Ovary (tissue), 9 donors: ENCODE data around the gene ARHGEF7. TPM values are rescaled to one million over a fixed set of nuclear protein-coding genes. Genes with fewer than 3 reads are reported as not detected.

Experiments used
- DNase-seq, 5 donors: peaks; one replicate each; pipeline ENCODE4 v3.0.0-alpha.2; 2019 to 2020
- H3K27ac ChIP-seq, 2 donors: fragments of 200-600 bp; one replicate each; pipeline versions ENCODE4 v1.5.1 to v1.8.0; 2019 to 2022
- H3K27me3 ChIP-seq: fragments of 200-600 bp; one replicate; pipeline ENCODE4 v1.8.0; 2022
- H3K36me3 ChIP-seq: fragments of 200-600 bp; sonication (generic); one replicate; pipeline ENCODE4 v1.5.1; 2019
- H3K4me1 ChIP-seq: one replicate; pipeline ENCODE4 v1.8.1; 2013; ENCODE audit warnings: mild to moderate bottlenecking, moderate library complexity; ENCODE audit not compliant: insufficient read depth
- H3K4me3 ChIP-seq: fragments of 200-600 bp; sonication (generic); one replicate; pipeline ENCODE4 v1.5.1; 2017
- H3K9me3 ChIP-seq, 2 donors: fragments of 200-600 bp in 1 of 2; sonication (generic) in 1 of 2; one replicate each; pipeline versions ENCODE4 v1.5.1 to v1.8.1; 2013 to 2019; ENCODE audit warnings: mild to moderate bottlenecking in 1 of 2, moderate library complexity in 1 of 2
- CTCF ChIP-seq, 3 donors: fragments of 450-650 bp in 2 of 3; fragments of 200-600 bp in 1 of 3; IDR thresholded peaks; one replicate each; pipeline versions ENCODE4 v1.5.1 to v1.8.0; 2016 to 2022; ENCODE audit warnings: antibody characterized with exemption in 3 of 3, mild to moderate bottlenecking in 1 of 3
- EP300 ChIP-seq: sonication (generic); formaldehyde crosslinking; IDR thresholded peaks from one replicate; pipeline ENCODE4 v1.6.1; 2017; ENCODE audit warnings: antibody characterized with exemption
- POLR2A ChIP-seq: fragments of 450-650 bp; IDR thresholded peaks from one replicate; pipeline ENCODE4 v1.6.1; 2017; ENCODE audit warnings: antibody characterized with exemption, mild to moderate bottlenecking, moderate library complexity
- WGBS, 3 donors: extraction: QIAGEN DNeasy Blood & Tissue Kit in 1 of 3; methylation state at CpG; one replicate each; pipeline versions ENCODE4 v1.1.5 to v1.1.7; 2013 to 2017; 5-methylcytosine and 5-hydroxymethylcytosine counted together
- intact Hi-C, 4 donors: fragments of 100-400 bp; cut with DNase I; formaldehyde crosslinking; loops; one replicate each; pipeline versions ENCODE4 v1.11.0 to v1.15.1; 2022 to 2023
- polyA plus RNA-seq, 2 donors: library from polyadenylated mRNA; stranded (reverse); fragments of 200-250 nt in 1 of 2; fragments of 350-450 nt in 1 of 2; fragmentation: Illumina TruSeq in 1 of 2; extraction: RNeasy Lipid Tissue Mini Kit (QIAGEN cat#74804) in 1 of 2; gene quantifications; one replicate each; pipeline ENCODE4 v1.2.3, GENCODE V29; 2013 to 2014
- total RNA-seq, 7 donors: library from RNA; depleted of rRNA in 2 of 7; stranded (reverse); fragments of >200 nt in 2 of 7; fragmentation: NEBNext Ultra II Directional in 3 of 7; extraction: Animal tissue kit (Norgen Biotek cat#: 25700) in 3 of 7; gene quantifications; one replicate each; pipeline versions ENCODE4 v1.1.0 to v1.2.4, GENCODE V29; 2016 to 2023
- donor health status: DM: no; HTN: no; CAD: no; lungs with moderate emphysema.
- donor health status: DM: no; HTN: no; CAD: no.
- donor health status: Bipolar disorder and iron deficiency.
- donor health status: DM: yes; HTN: yes; CAD: no.
- donor health status: DM: no; HTN: no; CAD: no.
- donor health status: DM: yes; HTN: yes; CAD: no.

ARHGEF7 gene
- total and polyA plus RNA-seq, 9 donors: 27.6 to 58.5 (median 52.2) TPM

- WGBS, 3 donors: 89 to 93% (median 92%) methylated on average over 9 of the region's 9 CpGs
- no peaks in the 10 kb centered on the region for H3K36me3 ChIP-seq
- peaks cover 10% of the 10 kb centered on the region for H3K4me1 ChIP-seq
- TF ChIP-seq CTCF (IDR thresholded peaks at IDR 0.05): no peak
- TF ChIP-seq EP300: no peak
- no peak for DNase-seq
- H3K4me3 ChIP-seq: no peak overlapping the region
- intact Hi-C loops: no loop called here
- no peaks in the 10 kb centered on the region for H3K9me3 ChIP-seq
- no peak overlapping the region for H3K27ac ChIP-seq
- H3K27me3 ChIP-seq: no peaks in the 10 kb centered on the region
Measured at GRCh38 chr13:111118898-111119607, 3.9 kb downstream of the ARHGEF7 start.

- Histone ChIP-seq H3K4me3 (no peak overlapping the region), H3K9me3 (no peaks in the 10 kb centered on the region), H3K4me1 (peaks cover 11% of the 10 kb centered on the region), H3K27ac (peak overlapping the region in 1 of 2 donors; percentile 4), H3K36me3 (no peaks in the 10 kb centered on the region), H3K27me3 (no peaks in the 10 kb centered on the region)
- no peak for DNase-seq
- intact Hi-C loops: no loop called here
- no peak for TF ChIP-seq EP300
Measured at GRCh38 chr13:111119966-111120365, 4.9 kb downstream of the ARHGEF7 start.

- WGBS, 3 donors: 77 to 82% (median 78%) methylated on average over 12 of the region's 12 CpGs
- peaks cover 11% of the 10 kb centered on the region for H3K4me1 ChIP-seq
- no peaks in the 10 kb centered on the region for H3K27me3 ChIP-seq
- H3K9me3 ChIP-seq: no peaks in the 10 kb centered on the region
- H3K4me3 ChIP-seq: no peak overlapping the region
- no peaks in the 10 kb centered on the region for H3K36me3 ChIP-seq
- H3K27ac ChIP-seq: no peak overlapping the region
- no peak for DNase-seq
- intact Hi-C loops: no loop called here
- TF ChIP-seq CTCF (IDR thresholded peaks at IDR 0.05): no peak
- TF ChIP-seq POLR2A: no peak
- TF ChIP-seq EP300: no peak
Measured at GRCh38 chr13:111120422-111120821, 5.3 kb downstream of the ARHGEF7 start.

GRCh38 chr13:111120913-111121312 is 5.8 kb downstream of the ARHGEF7 start:
- H3K36me3 ChIP-seq: no peaks in the 10 kb centered on the region
- WGBS, 3 donors: 86 to 94% (median 90%) methylated on average over 8 of the region's 8 CpGs
- peaks cover 11% of the 10 kb centered on the region for H3K4me1 ChIP-seq
- no peak for TF ChIP-seq EP300
- no peak for TF ChIP-seq CTCF (IDR thresholded peaks at IDR 0.05)
- TF ChIP-seq POLR2A: no peak
- no peak overlapping the region for H3K27ac ChIP-seq
- H3K4me3 ChIP-seq: no peak overlapping the region
- no peaks in the 10 kb centered on the region for H3K9me3 ChIP-seq
- no peaks in the 10 kb centered on the region for H3K27me3 ChIP-seq
- intact Hi-C loops: no loop called here
- DNase-seq: no peak

- no peaks in the 10 kb centered on the region for H3K27me3 ChIP-seq
- H3K27ac ChIP-seq: no peak overlapping the region
- intact Hi-C loops: no loop called here
- no peak for DNase-seq
- H3K9me3 ChIP-seq: no peaks in the 10 kb centered on the region
- TF ChIP-seq CTCF (IDR thresholded peaks at IDR 0.05) (no peak), EP300 (no peak), POLR2A (no peak)
- no peaks in the 10 kb centered on the region for H3K36me3 ChIP-seq
- peaks cover 13% of the 10 kb centered on the region for H3K4me1 ChIP-seq
- H3K4me3 ChIP-seq: no peak overlapping the region
- WGBS, 3 donors: 77 to 83% (median 79%) methylated on average over 16 of the region's 16 CpGs
Measured at GRCh38 chr13:111121506-111121905, 6.4 kb downstream of the ARHGEF7 start.
